ENCODE results near the gene VWA8.

- TF ChIP-seq CTCF (optimal IDR thresholded peaks at IDR 0.05 in 1 of 3, IDR thresholded peaks at IDR 0.05 in 1 of 3, conservative IDR thresholded peaks at IDR 0.05 in 1 of 3; ENCODE audit: extremely low read depth in 1 of 3, insufficient read depth in 2 of 3, low read length in 3 of 3): no peak
- TF ChIP-seq EZH2 (IDR thresholded peaks at IDR 0.05; ENCODE audit: low read length): no peak
Measured at GRCh38 chr13:41645331-41645730, 315.6 kb downstream of the VWA8 start.
